A549 (cell line): ENCODE measurements around the gene CMTM2.

Experiments
- CEBPB ChIP-seq, 2 experiments: fragments of >200 bp in 1 of 2; sonication (Bioruptor Twin) in 1 of 2; formaldehyde crosslinking in 1 of 2; IDR thresholded peaks; 2 replicates each; pipeline ENCODE4 v1.6.1; 2012 to 2016
- CHD4 ChIP-seq: fragments of 200-600 bp; sonication (generic); IDR thresholded peaks from 2 replicates; pipeline ENCODE4 v1.6.1; 2016; ENCODE audit warnings: antibody characterized with exemption, mild to moderate bottlenecking, borderline replicate concordance
- EP300 ChIP-seq, 2 experiments: fragments of >200 bp; sonication (Bioruptor Twin); formaldehyde crosslinking; IDR thresholded peaks; 2 replicates in 1 of 2; 3 replicates in 1 of 2; pipeline ENCODE4 v1.6.1; 2016 to 2017
- ESRRA ChIP-seq: fragments of 150-350 bp; IDR thresholded peaks from 2 replicates; pipeline ENCODE4 v1.6.1; 2014; ENCODE audit warnings: mild to moderate bottlenecking, low read length, borderline replicate concordance
- JUN ChIP-seq, 2 experiments: fragments of >200 bp; sonication (Bioruptor Twin); formaldehyde crosslinking; IDR thresholded peaks; 2 replicates in 1 of 2; 3 replicates in 1 of 2; pipeline ENCODE4 v1.6.1; 2016 to 2017
- POLR2A ChIP-seq: IDR thresholded peaks from 2 replicates; pipeline ENCODE4 v1.6.1; 2012; ENCODE audit warnings: mild to moderate bottlenecking, low read length
- ZC3H11A ChIP-seq: fragments of 450-650 bp; IDR thresholded peaks from 2 replicates; pipeline ENCODE4 v1.6.1; 2014; ENCODE audit warnings: antibody characterized with exemption, mild to moderate bottlenecking
- ZNF302 ChIP-seq: fragments of 250-450 bp; sonication (Bioruptor Pico); IDR thresholded peaks from 2 replicates; pipeline ENCODE4 v1.9.0; 2021; ENCODE audit warnings: inconsistent platforms, mild to moderate bottlenecking, moderate library complexity
- ZSCAN20 ChIP-seq: fragments of 250-450 bp; sonication (Bioruptor Pico); IDR thresholded peaks from 2 replicates; pipeline ENCODE4 v1.8.0; 2022; ENCODE audit warnings: mild to moderate bottlenecking, moderate library complexity
- TF ChIP-seq, protein P1 (sequence below): fragments of >200 bp; sonication (Bioruptor Twin); formaldehyde crosslinking; IDR thresholded peaks from 3 replicates; pipeline ENCODE4 v1.5.1; 2016
- TF ChIP-seq, protein P2 (sequence below): IDR thresholded peaks from 2 replicates; pipeline ENCODE4 v1.6.1; 2012
- TF ChIP-seq, protein P3 (sequence below): IDR thresholded peaks from 2 replicates; pipeline ENCODE4 v1.6.1; 2012

DNA sequence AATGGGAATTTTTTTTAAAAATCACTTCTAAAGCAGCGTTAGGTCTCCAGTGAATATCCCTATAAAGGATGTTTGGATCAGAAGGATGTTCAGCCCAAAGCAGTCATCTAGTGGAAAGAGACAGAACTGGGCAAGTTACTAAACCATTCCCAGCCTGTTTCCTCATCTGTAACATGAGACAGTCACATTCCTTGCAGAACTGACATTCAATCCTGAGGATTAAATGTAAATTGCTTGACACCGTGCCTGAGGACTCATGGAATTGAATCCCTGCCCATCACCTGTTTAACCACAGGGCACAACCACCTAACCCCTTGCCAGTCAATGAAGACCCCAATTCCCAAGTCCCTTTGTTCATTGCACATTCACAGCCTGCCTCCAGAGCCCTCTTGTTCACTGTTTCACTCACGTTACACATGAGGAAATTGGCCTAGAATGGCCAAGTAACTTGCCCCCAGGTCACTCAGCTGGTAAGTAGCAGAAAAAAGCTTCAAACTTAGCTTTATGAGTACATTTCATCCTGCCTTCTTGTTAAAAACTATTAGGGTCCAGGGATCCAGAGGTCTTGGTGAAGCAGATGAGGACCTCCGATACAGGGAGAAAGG is 1.4 kb downstream of the CMTM2 start:
- TF ChIP-seq EP300 (IDR thresholded peaks at IDR 0.05) = no peak
- TF ChIP-seq ESRRA = no peak
- TF ChIP-seq, protein P1, sequence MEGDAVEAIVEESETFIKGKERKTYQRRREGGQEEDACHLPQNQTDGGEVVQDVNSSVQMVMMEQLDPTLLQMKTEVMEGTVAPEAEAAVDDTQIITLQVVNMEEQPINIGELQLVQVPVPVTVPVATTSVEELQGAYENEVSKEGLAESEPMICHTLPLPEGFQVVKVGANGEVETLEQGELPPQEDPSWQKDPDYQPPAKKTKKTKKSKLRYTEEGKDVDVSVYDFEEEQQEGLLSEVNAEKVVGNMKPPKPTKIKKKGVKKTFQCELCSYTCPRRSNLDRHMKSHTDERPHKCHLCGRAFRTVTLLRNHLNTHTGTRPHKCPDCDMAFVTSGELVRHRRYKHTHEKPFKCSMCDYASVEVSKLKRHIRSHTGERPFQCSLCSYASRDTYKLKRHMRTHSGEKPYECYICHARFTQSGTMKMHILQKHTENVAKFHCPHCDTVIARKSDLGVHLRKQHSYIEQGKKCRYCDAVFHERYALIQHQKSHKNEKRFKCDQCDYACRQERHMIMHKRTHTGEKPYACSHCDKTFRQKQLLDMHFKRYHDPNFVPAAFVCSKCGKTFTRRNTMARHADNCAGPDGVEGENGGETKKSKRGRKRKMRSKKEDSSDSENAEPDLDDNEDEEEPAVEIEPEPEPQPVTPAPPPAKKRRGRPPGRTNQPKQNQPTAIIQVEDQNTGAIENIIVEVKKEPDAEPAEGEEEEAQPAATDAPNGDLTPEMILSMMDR = no peak
- TF ChIP-seq, protein P2, sequence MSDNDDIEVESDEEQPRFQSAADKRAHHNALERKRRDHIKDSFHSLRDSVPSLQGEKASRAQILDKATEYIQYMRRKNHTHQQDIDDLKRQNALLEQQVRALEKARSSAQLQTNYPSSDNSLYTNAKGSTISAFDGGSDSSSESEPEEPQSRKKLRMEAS = no peak
- TF ChIP-seq ZC3H11A = no peak
- no peak for TF ChIP-seq ZNF302 (CRISPR knock-in tag)
- TF ChIP-seq CHD4 = no peak
- no peak for TF ChIP-seq ZSCAN20 (CRISPR knock-in tag)
- TF ChIP-seq POLR2A = no peak
- TF ChIP-seq, protein P3, sequence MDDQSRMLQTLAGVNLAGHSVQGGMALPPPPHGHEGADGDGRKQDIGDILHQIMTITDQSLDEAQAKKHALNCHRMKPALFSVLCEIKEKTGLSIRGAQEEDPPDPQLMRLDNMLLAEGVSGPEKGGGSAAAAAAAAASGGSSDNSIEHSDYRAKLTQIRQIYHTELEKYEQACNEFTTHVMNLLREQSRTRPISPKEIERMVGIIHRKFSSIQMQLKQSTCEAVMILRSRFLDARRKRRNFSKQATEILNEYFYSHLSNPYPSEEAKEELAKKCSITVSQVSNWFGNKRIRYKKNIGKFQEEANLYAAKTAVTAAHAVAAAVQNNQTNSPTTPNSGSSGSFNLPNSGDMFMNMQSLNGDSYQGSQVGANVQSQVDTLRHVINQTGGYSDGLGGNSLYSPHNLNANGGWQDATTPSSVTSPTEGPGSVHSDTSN = no peak
- TF ChIP-seq CEBPB (IDR thresholded peaks at IDR 0.05) = no peak
- no peak for TF ChIP-seq JUN (IDR thresholded peaks at IDR 0.05)
